RKO (cell line): Measurements from ENCODE around the gene UBA52.
"Not testable (repeated sequence)": the region's sequence is repeated elsewhere in the genome, so short reads cannot be mapped to it uniquely, and the experiment has no call there.

ENCODE experiments used
- DNase-seq: peaks from one replicate; pipeline ENCODE4 v3.0.0-alpha.2; 2016; ENCODE audit warnings: low spot score

Gene UBA52

DNA sequence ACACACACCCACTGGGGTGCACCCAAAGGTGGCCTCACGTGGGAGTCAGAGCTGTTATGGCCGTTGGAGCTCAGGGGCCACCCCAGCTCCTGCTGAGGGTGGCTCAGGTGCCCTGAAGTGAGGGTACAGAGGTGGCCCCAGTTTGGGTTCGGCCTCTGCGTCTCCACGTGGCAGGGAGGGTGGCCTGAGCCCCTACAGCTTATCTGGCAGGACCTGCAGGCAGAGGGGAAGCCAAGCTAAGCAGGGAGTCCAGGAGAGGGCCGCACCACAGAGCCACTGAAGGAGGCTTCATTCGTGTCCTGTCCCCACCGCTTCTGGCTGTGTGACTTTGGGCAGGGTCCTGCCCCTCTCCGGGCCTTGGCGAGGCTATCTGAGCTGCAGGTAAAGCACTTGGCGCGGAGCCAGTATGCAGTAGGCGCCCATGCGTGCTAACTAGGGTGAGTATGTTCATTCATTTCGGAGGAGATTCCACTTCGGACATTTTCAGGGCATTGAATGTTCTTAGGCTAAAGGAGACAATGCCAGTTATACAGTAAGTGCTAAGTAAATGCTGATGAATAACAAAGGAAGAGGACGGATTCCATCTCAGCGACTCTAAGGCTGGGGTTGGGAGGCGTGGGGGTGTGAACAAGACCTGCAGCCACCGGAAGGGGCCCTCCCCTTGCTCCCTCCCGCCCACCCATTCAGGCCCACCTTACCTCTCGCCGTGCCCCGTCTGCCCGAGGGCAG, 21.9 kb downstream of the UBA52 start:
- peak; percentile 39 for DNase-seq

DNA sequence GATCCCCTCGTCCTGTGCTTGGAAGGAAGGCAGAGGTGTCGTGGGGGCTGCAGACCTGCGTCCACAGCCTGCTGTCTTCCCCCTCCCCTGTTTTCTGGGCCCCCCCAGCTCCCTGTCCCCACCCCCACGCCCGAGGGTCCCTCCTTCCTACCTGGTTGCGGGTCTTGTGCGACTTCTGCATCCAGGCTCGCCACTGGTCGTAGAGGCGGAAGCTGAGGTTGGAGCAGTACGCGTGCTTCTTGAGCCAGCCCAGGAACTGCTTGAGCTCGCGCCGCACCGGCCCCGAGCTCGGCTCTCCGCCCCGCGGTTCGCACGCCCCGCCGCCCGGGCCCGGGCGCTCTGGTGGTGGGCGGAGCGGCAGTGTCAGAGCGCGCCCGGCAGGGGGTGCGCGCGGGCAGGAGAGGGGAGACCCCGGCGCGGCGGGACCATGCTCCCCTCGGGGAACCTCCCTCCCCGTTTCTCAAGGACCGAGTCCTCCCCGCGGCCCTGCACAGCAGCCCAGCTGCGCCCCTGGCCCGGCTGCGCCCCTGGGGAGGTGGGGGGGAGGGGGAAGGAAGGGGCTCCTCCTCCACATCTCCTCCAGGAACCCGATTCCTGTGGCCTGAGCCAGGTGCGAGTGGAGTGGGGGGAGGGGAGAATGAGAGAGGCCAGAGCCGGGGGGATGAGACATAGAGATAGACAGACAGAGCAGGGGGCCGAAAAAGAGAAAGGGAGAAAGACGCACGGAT, 22.6 kb downstream of the UBA52 start:
- peak; percentile 79 for DNase-seq

DNA sequence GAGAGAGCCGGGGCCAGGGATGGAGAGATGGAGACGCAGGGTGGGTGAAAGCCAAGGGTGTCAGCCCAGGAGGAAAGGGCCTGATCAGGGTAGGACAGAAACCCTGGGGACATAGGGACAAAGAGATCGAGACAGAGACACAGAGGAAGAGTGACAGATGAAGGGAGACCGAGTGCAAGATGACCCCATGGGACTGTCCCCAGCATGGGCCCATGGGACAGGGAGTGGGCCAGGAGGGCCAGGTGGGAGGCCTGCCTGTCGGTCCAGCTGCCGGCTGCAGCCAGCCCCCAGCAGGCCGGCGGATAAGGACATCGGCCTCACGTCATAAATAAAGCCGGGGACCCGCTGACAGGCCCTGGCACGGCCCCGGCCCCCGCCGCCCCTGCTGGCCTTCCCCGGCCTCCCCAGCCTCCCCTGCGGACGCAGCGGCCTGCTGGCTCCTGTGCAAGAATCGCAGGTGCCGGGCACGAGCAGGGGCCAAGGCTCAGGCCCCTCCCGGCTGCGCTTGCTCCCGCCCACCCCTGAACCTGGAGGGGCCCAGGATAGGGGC, 23.2 kb downstream of the UBA52 start:
- DNase-seq = no peak

DNA sequence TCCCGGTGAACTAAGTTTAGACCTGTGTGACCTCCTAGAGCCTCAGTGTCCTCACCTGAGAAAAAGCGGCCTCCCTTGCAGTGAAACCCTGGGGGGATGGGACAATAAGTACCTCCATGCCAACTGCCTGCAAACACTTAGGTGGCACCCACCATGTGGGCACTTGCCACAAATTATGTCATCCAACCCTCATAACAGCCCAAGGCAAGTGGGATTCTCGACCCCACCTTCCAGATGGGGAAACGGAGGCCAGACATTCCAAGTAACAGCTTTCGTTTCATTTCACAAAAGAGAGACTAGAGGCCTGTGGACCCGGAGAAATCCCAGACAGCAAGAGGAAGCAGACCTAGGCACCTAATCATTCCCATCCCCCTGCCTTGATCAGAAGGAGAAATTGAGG, 23.8 kb downstream of the UBA52 start:
- DNase-seq = no peak

DNA sequence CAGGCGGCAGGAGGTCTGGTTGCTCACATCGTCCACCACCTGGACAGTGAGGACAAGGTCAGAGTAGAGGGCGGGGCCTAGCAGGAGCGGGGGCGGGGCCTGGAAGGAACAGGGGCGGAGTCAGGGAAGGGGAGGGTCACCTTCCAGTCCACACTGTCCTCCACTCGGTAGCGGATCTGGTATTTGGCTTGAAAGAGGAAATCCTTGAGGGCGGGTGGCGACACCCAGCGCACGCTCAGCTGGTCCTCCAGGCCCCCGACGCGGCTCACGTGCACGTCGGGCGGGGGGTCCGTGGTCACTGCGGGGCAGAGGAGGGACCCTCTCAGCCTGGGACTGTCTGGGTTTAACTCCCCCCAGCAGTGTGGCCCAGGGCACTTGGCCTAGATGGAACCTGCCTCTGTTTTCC, 25.1 kb downstream of the UBA52 start:
- no peak for DNase-seq

DNA sequence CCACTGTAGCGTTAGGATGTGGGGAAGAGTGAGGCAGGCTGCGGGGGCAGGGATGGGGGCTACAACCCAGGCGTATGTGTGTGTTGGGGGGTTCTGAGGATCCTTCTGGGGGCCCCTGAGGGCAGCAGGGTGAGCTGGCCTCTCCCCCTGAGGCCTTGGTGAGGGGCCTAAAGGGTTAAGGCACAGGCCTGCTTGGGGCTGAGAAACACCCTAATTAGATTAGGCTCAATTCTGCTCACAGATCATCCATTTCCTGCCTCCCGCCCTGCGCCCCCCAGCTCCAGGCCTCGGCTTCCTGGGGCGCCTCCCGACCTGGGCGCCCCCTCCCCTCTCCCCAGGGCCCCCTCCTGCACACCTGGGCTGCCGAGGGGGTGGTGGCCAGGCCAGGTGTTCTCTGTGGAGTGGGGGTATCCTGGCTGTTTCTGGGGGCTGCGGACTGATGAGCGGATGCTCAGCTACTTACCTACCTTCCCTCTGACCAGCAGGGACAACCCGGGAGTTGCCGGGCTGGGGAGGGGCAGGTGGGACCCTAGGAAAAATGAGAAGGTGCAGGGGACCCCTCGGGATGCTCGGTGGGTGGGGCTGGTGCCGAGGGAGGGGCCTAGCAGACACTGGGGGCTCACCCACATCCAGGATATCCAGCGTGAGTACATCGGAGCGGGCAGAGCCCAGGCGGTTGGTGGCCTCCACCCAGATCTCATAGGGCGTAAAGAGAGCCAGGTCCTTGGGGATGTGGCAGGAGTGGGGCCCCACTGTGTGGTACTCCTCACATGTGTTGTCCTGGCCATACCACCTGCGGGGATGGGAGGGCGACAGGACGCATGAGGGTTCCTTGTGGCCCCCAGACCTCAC, 26.4 kb downstream of the UBA52 start:
- DNase-seq = no peak

DNA sequence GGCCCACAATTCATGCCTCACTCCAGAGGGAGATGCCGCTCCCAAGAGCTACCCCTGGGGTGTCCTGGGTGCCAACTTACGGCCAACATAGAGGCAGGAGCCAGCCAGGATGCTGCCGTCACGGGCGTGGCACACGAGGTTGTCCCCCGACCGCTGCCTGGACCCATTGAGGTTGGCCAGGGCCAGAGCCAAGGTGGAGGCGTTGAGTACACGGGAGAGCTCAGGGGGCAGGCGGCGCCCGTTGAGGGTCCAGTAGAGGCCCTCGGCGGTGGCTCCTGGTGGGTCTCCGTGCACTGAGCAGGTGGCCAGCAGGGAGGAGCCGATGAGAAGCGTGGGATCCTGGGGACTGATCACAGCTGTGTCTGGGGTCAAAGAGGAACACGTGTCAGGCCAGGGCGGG, 27.8 kb downstream of the UBA52 start:
- DNase-seq = no peak

DNA sequence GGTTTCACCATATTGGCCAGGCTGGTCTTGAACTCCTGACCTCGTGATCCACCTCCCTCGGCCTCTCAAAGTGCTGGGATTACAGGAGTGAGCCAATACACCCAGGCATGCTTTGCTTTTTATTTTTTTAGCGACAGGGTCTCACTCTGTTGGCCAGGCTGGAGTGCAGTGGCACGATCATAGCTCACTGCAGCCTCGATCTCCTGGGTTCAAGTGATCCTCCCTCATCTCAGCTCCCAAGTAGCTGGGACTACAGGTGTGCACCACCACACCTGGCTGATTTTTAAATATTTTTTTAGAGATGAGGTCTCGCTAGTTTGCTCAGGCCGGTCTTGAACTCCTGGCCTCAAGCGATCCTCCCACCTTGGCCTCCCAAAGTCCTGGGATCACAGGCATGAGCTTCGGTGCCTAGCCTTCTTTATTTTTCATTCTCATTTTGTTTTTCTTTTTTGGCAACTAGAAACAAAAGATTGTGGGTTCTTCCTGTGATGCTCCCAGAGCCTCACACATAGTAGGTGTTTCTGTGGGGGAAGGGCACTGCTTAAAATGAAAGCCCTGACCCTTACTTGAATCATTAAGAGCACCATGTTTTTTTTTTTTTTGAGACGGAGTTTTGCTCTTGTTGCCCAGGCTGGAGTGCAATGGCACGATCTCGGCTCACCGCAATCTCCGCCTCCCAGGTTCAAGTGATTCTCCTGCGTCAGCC, 29.2 kb downstream of the UBA52 start:
- not testable (repeated sequence) for DNase-seq

DNA sequence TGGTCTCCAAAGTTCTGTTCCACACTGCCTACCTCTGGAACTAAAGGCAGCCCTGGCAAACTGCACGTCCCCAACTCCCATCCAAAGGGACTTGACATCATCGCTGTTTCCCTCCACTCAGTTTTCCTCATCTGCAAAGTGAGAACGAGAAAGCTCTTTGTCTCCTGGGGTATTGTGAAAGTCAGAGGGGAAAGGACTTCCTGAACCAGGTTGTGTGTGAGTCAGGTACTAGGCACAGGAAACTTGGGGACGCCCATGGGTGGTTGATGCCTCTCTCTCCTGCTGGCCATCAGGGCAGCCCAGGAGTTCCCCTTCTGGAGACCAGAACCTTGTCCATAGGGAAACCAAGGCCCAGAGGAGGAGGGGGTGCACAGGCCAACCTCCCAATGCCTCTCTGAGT, 30.2 kb downstream of the UBA52 start:
- DNase-seq = no peak

DNA sequence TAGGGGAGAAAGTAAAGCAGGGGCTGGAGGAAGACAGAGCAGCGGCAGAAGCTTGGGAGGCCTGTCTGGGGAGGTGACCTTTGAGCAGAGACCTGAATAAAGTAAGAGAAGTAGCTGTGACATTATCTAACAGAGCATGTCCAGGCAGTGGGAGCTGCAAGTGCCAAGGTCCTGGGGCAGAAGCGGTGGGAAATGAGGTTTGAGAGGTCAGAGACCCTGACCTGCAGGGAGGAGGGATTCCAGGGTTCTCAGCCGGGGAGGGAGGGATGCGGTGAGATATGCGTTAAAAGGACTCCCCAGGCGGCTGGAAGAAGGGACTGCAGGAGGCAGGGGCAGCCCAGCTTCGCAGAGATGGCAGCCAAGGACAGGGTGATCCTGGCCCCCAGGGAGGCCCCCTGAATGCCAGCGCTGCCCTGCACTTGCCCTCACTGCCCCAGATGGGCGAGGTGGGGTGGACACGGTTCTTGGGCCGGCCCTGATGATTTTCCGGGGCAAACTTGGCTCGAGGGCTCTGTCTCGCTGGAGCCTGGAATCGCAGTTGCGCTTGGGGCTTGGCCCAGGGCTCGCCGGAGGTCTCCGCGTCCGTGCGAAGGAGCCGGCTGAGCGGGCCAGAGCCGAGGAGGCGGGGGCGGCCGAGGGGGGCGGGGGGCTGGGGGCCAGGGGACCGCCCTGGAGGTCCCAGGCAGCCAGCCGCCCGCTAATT, 31.7 kb downstream of the UBA52 start:
- DNase-seq = no peak

DNA sequence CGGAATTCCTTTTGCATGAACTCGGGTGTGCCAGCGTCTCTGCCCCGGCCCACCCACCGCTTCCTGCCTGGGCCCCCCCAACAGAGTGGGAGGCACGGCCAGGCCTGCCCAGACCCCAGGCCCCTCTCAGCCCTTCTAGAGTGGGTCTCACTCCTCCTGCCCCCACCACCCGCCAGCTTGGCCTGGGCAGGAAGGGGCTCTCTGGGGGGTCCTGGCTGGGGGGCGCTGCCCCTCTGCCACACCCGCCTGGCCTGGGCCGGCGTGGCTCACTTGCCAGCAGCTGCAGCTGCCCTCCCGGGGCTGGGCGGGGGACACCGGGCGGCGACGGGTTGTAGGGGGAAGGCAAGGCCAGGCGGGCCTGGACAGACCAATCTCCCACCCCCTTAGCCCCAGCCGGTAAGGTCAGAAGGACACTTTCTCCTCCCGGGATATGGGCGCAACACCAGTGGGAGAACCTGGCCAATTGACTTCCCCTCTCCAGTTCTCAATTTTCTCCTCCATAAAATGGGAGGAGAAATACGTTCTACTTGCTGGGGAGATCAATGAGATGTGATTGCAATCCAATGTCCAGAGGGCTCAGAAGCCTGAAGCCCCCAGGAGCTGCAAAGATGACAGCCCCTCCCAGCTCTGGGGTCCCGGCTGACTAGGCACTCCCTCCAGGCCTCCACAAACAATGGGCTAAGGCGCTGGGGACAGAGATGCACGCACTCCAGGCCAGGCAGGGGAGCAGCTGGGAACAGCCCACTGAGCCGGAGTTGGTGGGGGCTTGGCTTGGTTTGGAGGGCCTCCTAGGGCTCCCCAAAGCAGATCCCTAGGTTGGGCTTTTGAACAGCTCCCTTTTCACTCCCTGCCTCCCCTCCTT, 32.5 kb downstream of the UBA52 start:
- no peak for DNase-seq

DNA sequence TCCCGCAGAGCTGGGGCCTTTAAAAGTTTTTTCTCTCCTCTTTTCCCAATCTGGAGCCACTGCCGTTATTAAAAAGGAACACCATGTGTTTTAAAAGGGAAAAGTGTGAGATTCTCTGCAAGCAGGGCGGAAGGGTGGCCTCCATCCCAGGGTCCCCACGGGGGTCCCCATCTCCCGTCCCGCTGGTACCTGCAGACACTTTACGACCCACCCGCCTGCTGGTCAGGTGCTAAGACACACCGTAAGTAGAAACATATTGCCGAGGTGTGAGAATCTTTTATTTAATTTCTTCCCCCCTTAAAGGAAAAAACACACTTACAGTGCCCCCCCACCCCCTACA, 33.1 kb downstream of the UBA52 start:
- no peak for DNase-seq

DNA sequence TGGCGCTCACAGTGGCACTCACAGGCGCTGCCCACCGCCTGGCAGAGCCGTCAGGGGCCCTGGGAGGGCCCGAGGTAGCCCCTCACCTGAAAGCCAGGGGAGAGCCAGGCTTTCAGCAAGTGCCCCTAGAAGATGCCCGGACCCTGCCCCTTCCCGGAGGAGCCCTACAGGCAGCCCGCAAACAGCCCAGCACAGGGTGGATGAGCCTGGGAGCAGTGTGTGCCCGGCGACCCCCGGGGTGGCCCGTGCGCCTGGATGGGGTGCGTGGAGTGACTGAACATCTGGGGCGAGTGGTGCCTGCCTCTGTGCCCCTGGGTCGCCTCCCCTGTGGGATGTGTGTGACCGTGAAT, 33.5 kb downstream of the UBA52 start:
- no peak for DNase-seq

DNA sequence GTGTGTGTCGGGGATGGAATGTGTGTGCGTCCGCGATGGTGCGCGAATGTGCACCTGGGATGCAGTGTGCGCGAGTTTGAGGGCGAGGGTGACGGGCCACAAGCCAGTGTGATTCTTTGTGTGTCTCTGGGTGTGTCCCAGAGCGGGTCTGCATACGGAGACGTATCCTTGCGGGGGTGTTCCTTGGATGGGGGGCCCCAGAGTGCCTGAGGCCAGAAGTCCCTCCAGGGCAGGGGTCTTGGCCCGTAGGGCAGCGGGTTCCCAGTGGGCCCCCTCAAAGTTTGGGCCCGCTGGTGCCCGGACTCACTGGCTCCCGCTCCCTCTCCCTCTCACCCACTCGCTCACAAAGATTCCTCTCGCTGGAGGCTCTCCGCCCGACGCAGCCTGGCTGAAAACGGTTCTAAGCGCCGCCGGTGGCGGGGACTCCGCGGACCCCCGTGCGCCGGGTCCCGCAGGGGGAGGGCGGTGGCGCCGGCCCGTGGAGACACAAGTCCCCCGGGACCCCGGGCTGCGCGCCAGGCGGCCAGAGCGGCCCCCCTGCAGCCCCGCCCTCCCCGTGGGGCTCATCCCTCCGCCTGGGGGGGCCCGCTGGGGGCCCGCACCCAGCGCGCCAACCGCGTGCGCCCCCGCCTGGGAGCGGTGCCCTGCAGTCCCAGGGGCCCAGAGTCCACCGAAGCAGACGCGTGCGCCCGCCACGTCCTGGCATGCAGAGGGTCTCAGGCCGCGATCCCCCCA, 34.1 kb downstream of the UBA52 start:
- no peak for DNase-seq

DNA sequence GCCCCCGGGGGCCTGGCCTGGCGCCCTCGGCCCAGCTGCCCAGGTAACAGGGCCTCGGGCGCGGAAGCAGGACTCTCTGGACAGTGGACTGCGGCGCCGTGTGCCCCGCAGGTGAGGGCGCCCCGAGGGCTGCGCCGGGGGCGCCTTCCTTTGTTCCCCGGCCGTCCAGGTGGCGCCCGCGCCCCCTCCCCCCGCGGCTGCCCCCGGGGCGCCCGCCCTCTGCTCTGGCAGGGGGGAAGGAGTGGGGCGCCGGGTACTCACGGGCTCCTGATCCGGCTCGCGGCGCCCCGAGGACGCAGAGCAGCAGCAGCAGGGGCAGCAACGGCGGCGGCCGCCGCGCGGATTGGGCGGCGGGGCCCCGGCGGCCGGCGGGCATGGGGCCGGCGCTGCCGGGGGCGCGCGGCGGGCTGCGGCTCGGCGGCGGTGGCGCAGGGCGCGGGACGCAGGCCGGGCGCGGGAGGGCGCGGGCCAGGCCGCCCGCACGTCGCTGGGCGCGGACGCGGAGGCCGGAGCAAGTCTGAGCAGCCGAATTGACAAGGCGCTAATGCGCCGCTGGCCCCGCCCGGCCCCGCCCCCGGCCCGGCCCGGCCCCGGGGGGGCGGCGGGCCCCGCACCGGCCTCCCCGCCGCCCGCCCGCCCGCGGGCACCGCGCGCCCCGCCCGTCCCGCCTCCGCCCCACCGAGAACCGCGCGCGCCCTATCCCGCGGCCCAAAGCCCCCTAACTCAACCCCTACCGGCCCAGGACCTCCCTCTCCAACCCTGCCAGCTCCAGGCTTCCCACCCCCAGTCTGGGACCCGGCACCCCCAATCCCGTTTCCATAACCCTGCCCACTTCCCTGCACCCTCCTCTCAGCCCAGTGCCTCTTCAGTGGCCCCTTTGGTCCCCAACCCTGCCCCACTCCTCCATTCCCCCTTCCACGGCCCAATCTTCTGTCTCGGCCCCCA, 34.9 kb downstream of the UBA52 start, which contains the start of gene CRLF1:
Gene CRLF1, minus strand, starts transcription at position 519 of the 945 bp plus-strand sequence. Its CDS starts 143 bp downstream, at position 376.
- DNase-seq = no peak

DNA sequence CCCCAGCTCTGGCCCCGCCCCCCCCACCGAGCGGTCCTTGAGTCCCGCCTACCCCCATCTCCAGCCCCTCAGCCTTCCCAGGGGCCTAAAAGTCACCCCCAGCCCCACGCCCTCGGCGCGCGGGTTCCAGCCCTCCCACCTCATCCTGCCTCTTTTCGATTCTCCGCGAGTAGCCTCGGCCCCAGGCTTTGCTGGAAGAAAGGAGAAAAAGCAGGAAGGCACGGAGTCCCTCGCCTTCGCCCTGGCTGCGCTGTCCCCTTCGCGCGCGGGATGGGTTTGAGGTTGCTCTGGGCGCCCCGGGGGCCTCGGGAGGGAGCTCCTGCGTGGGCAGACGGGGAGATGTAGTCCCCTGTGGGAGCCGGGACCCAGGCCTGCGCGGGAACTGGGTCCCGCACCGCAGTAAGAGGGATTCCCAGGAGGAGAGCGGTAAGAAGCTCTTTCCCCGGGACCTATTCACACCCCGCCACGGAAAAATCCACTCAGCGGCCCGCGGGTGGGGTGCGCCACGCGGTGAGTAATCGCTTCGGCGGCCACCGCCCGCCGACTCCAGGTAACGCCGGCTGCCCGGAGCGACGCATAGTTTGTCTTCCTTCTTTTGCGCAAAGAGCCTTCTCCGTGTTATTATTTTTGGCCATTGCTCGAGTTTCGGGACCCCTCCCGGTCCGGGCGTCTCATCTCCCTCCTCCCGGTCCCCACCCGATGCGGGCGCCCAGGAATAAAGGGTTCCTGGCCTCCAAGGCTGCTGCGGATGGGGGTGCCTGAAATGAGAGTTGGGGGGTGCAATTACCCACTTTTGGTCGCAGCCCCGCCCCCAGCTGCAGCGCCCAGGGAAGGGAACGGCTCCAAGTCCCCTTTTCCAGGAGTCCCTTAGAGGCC, 35.8 kb downstream of the UBA52 start:
- no peak for DNase-seq

DNA sequence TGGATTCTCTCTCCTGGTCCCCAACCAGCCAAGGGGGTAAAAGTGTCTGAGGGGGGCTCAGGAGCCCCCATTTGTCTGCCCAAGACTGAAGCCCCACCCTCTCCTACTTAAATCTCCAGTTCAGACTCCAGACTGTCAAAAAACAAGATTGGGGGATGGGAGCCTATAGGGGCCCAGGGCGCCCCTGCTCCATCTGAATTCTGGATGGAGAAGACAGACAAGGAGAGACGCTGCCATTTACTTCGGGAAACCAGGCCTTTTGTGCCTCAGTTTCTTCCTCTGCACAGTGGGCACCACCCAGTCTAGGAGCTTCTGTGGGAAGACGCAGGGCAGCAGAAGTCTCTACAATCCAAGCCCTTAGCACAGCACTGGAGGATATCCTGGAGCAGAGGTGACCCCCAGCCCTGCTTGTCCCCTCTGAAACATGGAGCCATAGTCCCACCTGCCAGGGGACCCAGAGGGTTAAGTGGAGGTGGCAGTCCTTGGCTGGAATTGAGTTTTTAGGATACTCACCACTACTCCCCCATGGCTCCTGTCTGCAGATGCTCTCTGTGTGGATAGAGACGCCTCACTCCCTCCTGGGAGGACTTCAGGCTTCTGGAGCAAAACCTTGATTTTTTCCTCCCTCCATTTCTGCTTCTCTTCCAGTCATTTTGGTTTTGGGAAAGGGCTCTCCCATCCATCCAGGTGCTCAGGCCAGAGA, 36.6 kb downstream of the UBA52 start:
- DNase-seq = no peak
